Fibroblast of villous mesenchyme (primary cell): ENCODE measurements around the gene OR52B2. TPM values are rescaled to one million over a fixed set of nuclear protein-coding genes. Genes with fewer than 3 reads are reported as not detected.

ENCODE experiments used
- DNase-seq: peaks from one replicate; pipeline ENCODE4 v3.0.0-alpha.2; 2010; ENCODE audit warnings: low read depth
- H3K4me3 ChIP-seq: 2 replicates; pipeline ENCODE4 v1.5.1; 2011; ENCODE audit warnings: low read depth, mild to moderate bottlenecking, low read length
- CTCF ChIP-seq: IDR thresholded peaks from 2 replicates; pipeline ENCODE4 v1.5.1; 2012; ENCODE audit warnings: low read depth, mild to moderate bottlenecking, low read length; ENCODE audit not compliant: insufficient read depth
- total RNA-seq: library from RNA; depleted of rRNA; stranded (reverse); fragments of >200 nt; gene quantifications from 2 replicates; pipeline ENCODE4 v1.2.3, GENCODE V29; 2012

The OR52B2 gene
- total RNA-seq, 1 donor: not detected

GRCh38 chr11:6206456-6207180 lies 36.5 kb upstream of the OR52B2 start:
- H3K4me3 ChIP-seq: no peak overlapping the region
- peak; percentile 43 for DNase-seq
- no peak for TF ChIP-seq CTCF

- TF ChIP-seq CTCF: no peak
- no peak within 1 kb of the TSS for H3K4me3 ChIP-seq
- DNase-seq: no peak
Measured at GRCh38 chr11:6205366-6205765, 35.2 kb upstream of the OR52B2 start, which contains the start of gene C11orf42. Gene C11orf42 (plus strand): TSS chr11:6205557. CDS start chr11:6205616, 59 bp downstream.

- peak; percentile 52 for DNase-seq
- no peak for TF ChIP-seq CTCF
- H3K4me3 ChIP-seq: no peak overlapping the region
Measured at GRCh38 chr11:6204706-6205105, 34.6 kb upstream of the OR52B2 start.

- H3K4me3 ChIP-seq: no peak overlapping the region
- no peak for DNase-seq
- no peak for TF ChIP-seq CTCF
Measured at GRCh38 chr11:6203327-6203726, 33.2 kb upstream of the OR52B2 start.

- TF ChIP-seq CTCF: no peak
- no peak for DNase-seq
- H3K4me3 ChIP-seq: no peak overlapping the region
Measured at GRCh38 chr11:6202041-6202440, 31.9 kb upstream of the OR52B2 start.

GRCh38 chr11:6201481-6201880 lies 31.4 kb upstream of the OR52B2 start:
- TF ChIP-seq CTCF: no peak
- no peak overlapping the region for H3K4me3 ChIP-seq
- peak; percentile 54 for DNase-seq

- H3K4me3 ChIP-seq: no peak overlapping the region
- TF ChIP-seq CTCF: no peak
- DNase-seq: peak; percentile 77
Measured at GRCh38 chr11:6200975-6201374, 30.8 kb upstream of the OR52B2 start.
